ENCODE data around the gene TMEM132D. TPM values are rescaled to one million over a fixed set of nuclear protein-coding genes. Genes with fewer than 3 reads are reported as not detected.

Gene TMEM132D
- total RNA-seq, 1 experiment from 2014 or later = not detected

DNA sequence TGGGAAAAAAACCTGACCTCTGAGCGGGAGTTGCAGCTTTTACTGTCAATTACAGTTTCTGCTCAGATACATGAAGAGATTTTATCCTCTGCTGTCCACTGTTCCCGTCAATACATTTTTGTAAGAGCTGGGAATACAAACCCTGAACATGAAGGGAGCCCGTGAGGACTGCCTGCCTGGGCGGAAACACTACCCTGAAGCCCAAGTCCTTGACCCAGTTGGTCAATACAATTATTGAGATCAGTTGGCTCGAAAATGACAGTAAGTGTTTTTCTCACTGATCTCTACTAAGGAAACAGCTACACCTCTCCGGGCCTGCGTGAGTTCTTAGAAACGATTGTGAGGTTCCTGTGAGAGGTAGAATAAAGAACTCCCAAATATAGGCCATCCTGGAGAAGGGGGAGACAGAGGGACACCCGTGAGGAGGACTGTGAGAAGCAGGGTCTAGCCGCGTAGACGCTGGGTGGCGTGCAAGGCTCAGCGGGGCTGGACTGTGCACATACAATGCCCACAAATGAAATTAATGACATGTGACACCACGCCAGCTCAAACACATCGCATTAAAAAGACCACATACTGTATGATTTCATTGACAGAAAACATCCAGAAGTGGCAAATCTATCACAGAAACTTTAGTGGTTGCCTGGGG lies 509.5 kb downstream of the TMEM132D start:
- H3K27me3 ChIP-seq (ENCODE audit: control insufficient read depth, insufficient read depth, low read length) = no peaks in the 10 kb centered on the region
- no peak for TF ChIP-seq TCF7L2 (IDR thresholded peaks at IDR 0.05; ENCODE audit: low read depth, low read length)
- no peak for TF ChIP-seq CTCF (IDR thresholded peaks at IDR 0.05)
- TF ChIP-seq POLR2AphosphoS5 (IDR thresholded peaks at IDR 0.05; ENCODE audit: low read depth, low read length) = no peak
- no peak for TF ChIP-seq REST (IDR thresholded peaks at IDR 0.05; ENCODE audit: insufficient read depth in 1 of 2, low read depth in 2 of 2, low read length in 1 of 2)
- TF ChIP-seq SIN3A (IDR thresholded peaks at IDR 0.05; ENCODE audit: borderline replicate concordance, insufficient read depth, low read depth, low read length) = no peak
- BruUV-seq (replicated peaks) = no TSS peak
- H3K36me3 ChIP-seq (ENCODE audit: control insufficient read depth, insufficient read depth, low read length) = no peaks in the 10 kb centered on the region
- in situ Hi-C loops (cut with HindIII; ENCODE audit: low pct_unique_long_range_greater_than_20kb, low sequenced_read_pairs) (no loop called here), intact Hi-C loops (cut with micrococcal nuclease; ENCODE audit: unreplicated experiment) (no loop called here)
- ChIA-PET POLR2A (no interaction called here), CTCF (no interaction called here)
- no peak overlapping the region for H3K27ac ChIP-seq (ENCODE audit: low read length)
- no peak for ATAC-seq
- DNase-seq (ENCODE audit: low read depth, low spot score) = no peak
- H3K9me3 ChIP-seq (ENCODE audit: control insufficient read depth, insufficient read depth, low read depth, low read length) = no peaks in the 10 kb centered on the region
- no peak overlapping the region for H3K4me3 ChIP-seq (ENCODE audit: low read depth in 2 of 2, low read length in 2 of 2)
- H3K4me1 ChIP-seq (ENCODE audit: control insufficient read depth, insufficient read depth, low read length) = no peaks in the 10 kb centered on the region

DNA sequence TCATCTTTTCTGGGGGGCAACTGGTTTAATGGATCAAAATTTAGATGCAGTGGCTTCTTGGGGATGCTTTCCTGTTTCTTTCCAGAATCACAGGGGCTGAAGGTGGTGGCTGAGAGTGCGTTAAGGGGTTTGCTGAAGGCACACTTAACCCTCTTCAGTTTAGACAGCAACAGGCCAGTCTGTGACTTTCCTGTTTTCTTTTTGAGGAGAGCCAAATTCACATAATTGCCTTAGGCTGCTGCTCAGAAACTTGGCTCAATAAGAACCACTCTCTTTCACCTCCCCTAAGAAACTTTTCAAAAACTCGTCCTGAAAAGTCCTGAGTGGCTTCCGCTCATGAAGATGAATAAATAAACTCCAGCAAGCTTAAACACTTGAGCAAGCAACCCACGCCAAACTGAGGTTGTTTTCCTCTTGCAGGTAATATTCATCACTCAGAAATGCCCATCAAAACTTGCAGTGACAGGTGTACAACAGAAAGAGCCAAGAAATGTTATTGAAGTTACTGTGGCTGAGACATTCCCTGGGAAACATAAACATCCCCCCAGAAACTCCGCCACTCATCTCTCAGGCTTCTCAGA lies 510.4 kb downstream of the TMEM132D start:
- ChIA-PET POLR2A (no interaction called here), CTCF (no interaction called here)
- Histone ChIP-seq H3K4me3 (ENCODE audit: low read depth in 2 of 2, low read length in 2 of 2) (no peak overlapping the region), H3K4me1 (ENCODE audit: control insufficient read depth, insufficient read depth, low read length) (no peaks in the 10 kb centered on the region), H3K27me3 (ENCODE audit: control insufficient read depth, insufficient read depth, low read length) (no peaks in the 10 kb centered on the region), H3K27ac (ENCODE audit: low read length) (no peak overlapping the region), H3K9me3 (ENCODE audit: control insufficient read depth, insufficient read depth, low read depth, low read length) (no peaks in the 10 kb centered on the region), H3K36me3 (ENCODE audit: control insufficient read depth, insufficient read depth, low read length) (no peaks in the 10 kb centered on the region)
- ATAC-seq (no peak), DNase-seq (ENCODE audit: low read depth, low spot score) (no peak)
- BruUV-seq (replicated peaks) = no TSS peak
- intact Hi-C loops (cut with micrococcal nuclease; ENCODE audit: unreplicated experiment) = no loop called here
- in situ Hi-C loops (cut with HindIII; ENCODE audit: low pct_unique_long_range_greater_than_20kb, low sequenced_read_pairs) = no loop called here
- no peak for TF ChIP-seq SIN3A (IDR thresholded peaks at IDR 0.05; ENCODE audit: borderline replicate concordance, insufficient read depth, low read depth, low read length)
- TF ChIP-seq REST (IDR thresholded peaks at IDR 0.05; ENCODE audit: insufficient read depth in 1 of 2, low read depth in 2 of 2, low read length in 1 of 2) = no peak
